Measurements from ENCODE around the gene EIF3CL.
"Not testable (repeated sequence)": the region's sequence is repeated elsewhere in the genome, so short reads cannot be mapped to it uniquely, and the experiment has no call there.

EIF3CL gene

GRCh38 chr16:28364268-28365173, 39.1 kb downstream of the EIF3CL start:
- not testable (repeated sequence) for DNase-seq (ENCODE audit: low read depth in 2 of 2)

- not testable (repeated sequence) for DNase-seq (ENCODE audit: low read depth in 2 of 2)
Observed at GRCh38 chr16:28363408-28363807, 40.2 kb downstream of the EIF3CL start, which contains the start of gene NPIPB6. Gene NPIPB6, minus strand, starts transcription at chr16:28363508. Its CDS starts 686 bp downstream, at chr16:28362822.

GRCh38 chr16:28362600-28362999, 41.0 kb downstream of the EIF3CL start:
- not testable (repeated sequence) for DNase-seq (ENCODE audit: low read depth in 2 of 2)

GRCh38 chr16:28338230-28338629, 65.4 kb downstream of the EIF3CL start:
- not testable (repeated sequence) for DNase-seq (ENCODE audit: low read depth in 2 of 2)

- not testable (repeated sequence) for DNase-seq (ENCODE audit: low read depth in 2 of 2)
Observed at GRCh38 chr16:28336940-28337710, 66.5 kb downstream of the EIF3CL start.

- not testable (repeated sequence) for DNase-seq (ENCODE audit: low read depth in 2 of 2)
Observed at GRCh38 chr16:28335678-28336077, 68.0 kb downstream of the EIF3CL start.

GRCh38 chr16:28332632-28333031, 71.0 kb downstream of the EIF3CL start:
- not testable (repeated sequence) for DNase-seq (ENCODE audit: low read depth in 2 of 2)

- not testable (repeated sequence) for DNase-seq (ENCODE audit: low read depth in 2 of 2)
Observed at GRCh38 chr16:28330981-28331380, 72.7 kb downstream of the EIF3CL start.

- DNase-seq (ENCODE audit: low read depth in 2 of 2) = not testable (repeated sequence)
Observed at GRCh38 chr16:28330232-28330631, 73.4 kb downstream of the EIF3CL start.
